Stimulated activated CD4-positive, alpha-beta T cell treated with anti-CD3 and anti-CD28 coated beads, Interleukin-15, amount 100 ng/mL, for 48 hours (primary cell): ENCODE results near the gene ODC1.
"Not testable (repeated sequence)": the region's sequence is repeated elsewhere in the genome, so short reads cannot be mapped to it uniquely, and the experiment has no call there.

Experiments
- DNase-seq, 2 donors: peaks; one replicate each; pipeline ENCODE4 v3.0.0-alpha.2; 2020; ENCODE audit warnings: low read depth in 2 of 2

Gene ODC1

GRCh38 chr2:10478298-10478625, 30.1 kb upstream of the ODC1 start:
- DNase-seq: no peak

- DNase-seq: no peak
These were observed 29.5 kb upstream of the ODC1 start for GRCh38 chr2:10477443-10478297.

GRCh38 chr2:10476723-10477442, 28.8 kb upstream of the ODC1 start:
- no peak for DNase-seq

GRCh38 chr2:10475811-10476660, 27.9 kb upstream of the ODC1 start:
- DNase-seq: no peak

- no peak for DNase-seq
These were observed 27.1 kb upstream of the ODC1 start for GRCh38 chr2:10475221-10475722.

GRCh38 chr2:10473121-10473756, 25.1 kb upstream of the ODC1 start:
- DNase-seq: no peak

GRCh38 chr2:10471955-10472354, 23.8 kb upstream of the ODC1 start:
- no peak for DNase-seq

GRCh38 chr2:10471046-10471571, 23.0 kb upstream of the ODC1 start:
- no peak for DNase-seq

- DNase-seq: no peak
These were observed 22.0 kb upstream of the ODC1 start for GRCh38 chr2:10469955-10470608.

GRCh38 chr2:10469301-10469700, 21.2 kb upstream of the ODC1 start:
- DNase-seq: no peak

GRCh38 chr2:10467401-10467800, 19.3 kb upstream of the ODC1 start:
- no peak for DNase-seq

- no peak for DNase-seq
These were observed 18.7 kb upstream of the ODC1 start for GRCh38 chr2:10466801-10467200.

- DNase-seq: no peak
These were observed 17.8 kb upstream of the ODC1 start for GRCh38 chr2:10465910-10466309.

GRCh38 chr2:10462178-10463083, 14.3 kb upstream of the ODC1 start:
- no peak for DNase-seq

GRCh38 chr2:10460366-10460796, 12.3 kb upstream of the ODC1 start:
- DNase-seq: no peak

GRCh38 chr2:10457846-10458598, 9.9 kb upstream of the ODC1 start:
- DNase-seq: no peak

- not testable (repeated sequence) for DNase-seq
These were observed 9.1 kb upstream of the ODC1 start for GRCh38 chr2:10457195-10457594.

GRCh38 chr2:10454505-10454904, 6.4 kb upstream of the ODC1 start:
- DNase-seq: no peak

- DNase-seq: no peak
These were observed 5.8 kb upstream of the ODC1 start for GRCh38 chr2:10453905-10454298.
